Subcutaneous abdominal adipose tissue (tissue), 5 donors: ENCODE measurements around the gene PPIL6.

Experiments used
- H3K27ac ChIP-seq: one replicate; pipeline ENCODE4 v1.7.0; 2013; ENCODE audit warnings: low read depth, mild to moderate bottlenecking, inconsistent platforms, low read length, moderate library complexity
- H3K27me3 ChIP-seq, 5 donors: one replicate each; pipeline ENCODE4 v1.7.0; 2013; ENCODE audit warnings: low read length in 5 of 5, inconsistent platforms in 1 of 5; ENCODE audit not compliant: control insufficient read depth in 5 of 5, insufficient read depth in 4 of 5
- H3K36me3 ChIP-seq, 5 donors: one replicate each; pipeline ENCODE4 v1.7.0; 2013; ENCODE audit warnings: low read length in 5 of 5; ENCODE audit not compliant: control insufficient read depth in 5 of 5, insufficient read depth in 5 of 5
- H3K4me1 ChIP-seq, 5 donors: one replicate each; pipeline ENCODE4 v1.7.0; 2013; ENCODE audit warnings: low read length in 5 of 5, mild to moderate bottlenecking in 3 of 5, moderate library complexity in 1 of 5; ENCODE audit not compliant: control insufficient read depth in 5 of 5, insufficient read depth in 5 of 5
- H3K4me3 ChIP-seq, 5 donors: one replicate each; pipeline ENCODE4 v1.7.0; 2013; ENCODE audit warnings: low read length in 5 of 5, low read depth in 1 of 5
- H3K9ac ChIP-seq, 5 donors: one replicate each; pipeline ENCODE4 v1.7.0; 2013; ENCODE audit warnings: low read length in 5 of 5, mild to moderate bottlenecking in 4 of 5, moderate library complexity in 3 of 5
- H3K9me3 ChIP-seq, 5 donors: one replicate each; pipeline ENCODE4 v1.7.0; 2013; ENCODE audit warnings: low read length in 5 of 5; ENCODE audit not compliant: control insufficient read depth in 5 of 5
- donor health status: healthy.
- donor health status: healthy.
- donor health status: healthy.
- donor health status: healthy.
- donor health status: healthy.

PPIL6 gene

GRCh38 chr6:109382576-109383437 is 57.6 kb downstream of the PPIL6 start:
- H3K4me3 ChIP-seq: peak overlapping the region; percentile 78 to 100 (median 91)
- H3K9me3 ChIP-seq: no peaks in the 10 kb centered on the region

GRCh38 chr6:109381747-109382575 is 58.5 kb downstream of the PPIL6 start, which contains the start of gene CD164:
TSS of gene CD164 (minus strand) at chr6:109382467. CDS start at chr6:109382378, 89 bp downstream.
- H3K9me3 ChIP-seq: no peaks in the 10 kb centered on the region
- H3K27me3 ChIP-seq: no peaks in the 10 kb centered on the region
- H3K36me3 ChIP-seq: peaks cover 6 to 16% (median 12%) of the 10 kb centered on the region in 5 donors
- peak within 1 kb of the TSS; percentile 96 for H3K27ac ChIP-seq
- H3K4me3 ChIP-seq: peak within 1 kb of the TSS; percentile 78 to 100 (median 93)
- H3K9ac ChIP-seq: peak within 1 kb of the TSS; percentile 85 to 98 (median 94)
- H3K4me1 ChIP-seq: peaks cover 0 to 64% (median 55%) of the 10 kb centered on the region in 5 donors

More at GRCh38 chr6:109382576-109383437, 57.6 kb downstream of the PPIL6 start:
- peak overlapping the region; percentile 85 to 98 (median 94) for H3K9ac ChIP-seq
- H3K27ac ChIP-seq: peak overlapping the region; percentile 96
- peaks cover under 1 to 8% (median 4%) of the 10 kb centered on the region in 5 donors for H3K36me3 ChIP-seq
- H3K4me1 ChIP-seq: peaks cover 0 to 55% (median 46%) of the 10 kb centered on the region in 5 donors
- no peaks in the 10 kb centered on the region for H3K27me3 ChIP-seq

- Histone ChIP-seq H3K36me3 (peaks cover 9 to 24% (median 20%) of the 10 kb centered on the region in 5 donors), H3K27ac (peak overlapping the region; percentile 96), H3K9ac (peak overlapping the region; percentile 38 to 98 (median 94)), H3K4me1 (peaks cover 0 to 71% (median 57%) of the 10 kb centered on the region in 5 donors), H3K4me3 (peak overlapping the region; percentile 78 to 100 (median 93)), H3K9me3 (no peaks in the 10 kb centered on the region), H3K27me3 (no peaks in the 10 kb centered on the region)
Measured at GRCh38 chr6:109381061-109381746, 59.2 kb downstream of the PPIL6 start.

- peaks cover 0 to 66% (median 53%) of the 10 kb centered on the region in 5 donors for H3K4me1 ChIP-seq
- peak overlapping the region; percentile 8 to 98 (median 94) for H3K9ac ChIP-seq
Measured at GRCh38 chr6:109379711-109380110, 60.7 kb downstream of the PPIL6 start.

GRCh38 chr6:109377717-109378116 is 62.7 kb downstream of the PPIL6 start:
- Histone ChIP-seq H3K36me3 (peaks cover 32 to 54% (median 50%) of the 10 kb centered on the region in 5 donors), H3K4me1 (peaks cover 0 to 60% (median 46%) of the 10 kb centered on the region in 5 donors), H3K9me3 (no peaks in the 10 kb centered on the region), H3K27ac (peak overlapping the region; percentile 12), H3K4me3 (no peak overlapping the region), H3K27me3 (no peaks in the 10 kb centered on the region), H3K9ac (peak overlapping the region in 1 of 5 donors; percentile 21)

More at GRCh38 chr6:109379711-109380110, 60.7 kb downstream of the PPIL6 start:
- Histone ChIP-seq H3K36me3 (peaks cover 21 to 38% (median 33%) of the 10 kb centered on the region in 5 donors), H3K27me3 (no peaks in the 10 kb centered on the region), H3K27ac (peak overlapping the region; percentile 96), H3K9me3 (no peaks in the 10 kb centered on the region), H3K4me3 (peak overlapping the region; percentile 78 to 100 (median 93))

DNA sequence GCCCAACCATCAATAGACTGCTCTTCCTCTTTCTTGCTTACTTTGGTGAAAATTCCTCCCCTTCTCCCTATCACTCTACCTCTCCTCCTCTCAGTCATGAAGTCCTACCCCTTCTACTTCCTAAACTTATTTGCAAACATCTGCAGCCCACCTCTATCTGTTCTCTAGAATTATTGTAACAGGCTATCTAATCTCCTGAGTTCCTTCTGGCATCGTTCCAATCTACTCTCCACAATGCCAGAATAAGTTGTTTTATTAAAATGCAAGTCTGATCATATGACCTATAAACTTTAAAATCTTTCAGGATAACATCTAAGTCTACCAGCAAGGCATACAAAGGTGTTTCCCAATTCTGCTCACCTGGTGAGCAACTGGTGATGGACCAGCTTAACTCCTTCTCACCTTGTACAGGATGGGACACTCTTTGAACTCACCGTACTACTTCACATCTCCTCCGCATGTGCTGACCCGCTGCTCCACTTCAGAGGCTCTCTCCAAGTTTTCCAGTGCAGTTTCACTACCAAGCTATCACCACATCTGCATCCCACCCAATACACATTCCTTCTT is 66.0 kb downstream of the PPIL6 start:
- Histone ChIP-seq H3K36me3 (peaks cover 56 to 78% (median 72%) of the 10 kb centered on the region in 5 donors), H3K9ac (no peak overlapping the region), H3K4me3 (no peak overlapping the region), H3K27me3 (no peaks in the 10 kb centered on the region), H3K4me1 (peaks cover 0 to 76% (median 35%) of the 10 kb centered on the region in 5 donors), H3K9me3 (no peaks in the 10 kb centered on the region), H3K27ac (peak overlapping the region; percentile 70)

- no peak overlapping the region for H3K9ac ChIP-seq
- no peaks in the 10 kb centered on the region for H3K9me3 ChIP-seq
- peak overlapping the region; percentile 70 for H3K27ac ChIP-seq
- H3K4me1 ChIP-seq: peaks cover 0 to 70% (median 29%) of the 10 kb centered on the region in 5 donors
- H3K36me3 ChIP-seq: peaks cover 59 to 83% (median 77%) of the 10 kb centered on the region in 5 donors
- H3K4me3 ChIP-seq: no peak overlapping the region
- H3K27me3 ChIP-seq: no peaks in the 10 kb centered on the region
Measured at GRCh38 chr6:109373762-109374161, 66.7 kb downstream of the PPIL6 start.

DNA sequence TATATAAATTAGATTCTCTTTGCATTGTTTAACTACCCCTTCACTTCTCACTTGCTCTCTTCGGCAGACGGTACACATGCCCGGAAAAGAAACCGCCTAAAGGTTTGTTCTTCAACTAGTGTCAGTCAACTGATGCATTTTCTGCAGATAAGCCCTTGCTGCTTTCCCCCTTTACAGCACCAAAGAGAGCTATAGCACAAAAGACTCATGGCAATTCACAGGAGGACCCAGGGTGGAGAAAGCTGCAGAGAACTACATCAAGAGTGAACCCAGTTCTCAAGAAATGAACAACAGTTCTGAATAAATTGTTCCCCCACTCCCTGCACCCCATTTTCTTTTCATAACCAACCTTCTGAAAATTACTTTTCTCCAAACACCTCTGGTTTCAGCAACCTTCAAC is 67.1 kb downstream of the PPIL6 start:
- H3K9ac ChIP-seq: no peak overlapping the region
- H3K27ac ChIP-seq: peak overlapping the region; percentile 70

DNA sequence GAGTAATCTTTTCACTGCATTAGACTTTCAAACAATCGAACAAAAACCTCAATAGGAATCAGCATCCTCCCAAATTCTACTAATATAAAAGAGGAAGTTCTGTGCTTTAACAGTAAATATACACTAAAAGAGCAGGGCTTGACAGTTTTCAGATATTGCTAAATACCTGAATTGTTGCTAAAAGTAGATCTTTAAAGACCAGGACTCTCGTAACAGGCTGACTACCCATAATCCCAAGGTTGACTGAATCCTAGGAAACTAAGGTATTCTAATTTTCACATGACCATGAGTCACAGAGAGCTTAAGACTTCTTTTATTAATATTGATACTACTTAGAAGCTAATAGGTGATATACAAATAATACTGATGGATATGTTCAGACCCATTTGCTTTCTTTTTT is 68.3 kb downstream of the PPIL6 start:
- peaks cover 0 to 53% (median 16%) of the 10 kb centered on the region in 5 donors for H3K4me1 ChIP-seq
- peak overlapping the region; percentile 70 for H3K27ac ChIP-seq
- H3K27me3 ChIP-seq: no peaks in the 10 kb centered on the region
- H3K4me3 ChIP-seq: no peak overlapping the region
- no peaks in the 10 kb centered on the region for H3K9me3 ChIP-seq
- H3K9ac ChIP-seq: peak overlapping the region in 1 of 5 donors; percentile 20
- peaks cover 68 to 86% (median 79%) of the 10 kb centered on the region in 5 donors for H3K36me3 ChIP-seq

More for the DNA sequence above, 67.1 kb downstream of the PPIL6 start:
- Histone ChIP-seq H3K4me3 (no peak overlapping the region), H3K4me1 (peaks cover 0 to 65% (median 26%) of the 10 kb centered on the region in 5 donors), H3K27me3 (no peaks in the 10 kb centered on the region), H3K36me3 (peaks cover 64 to 86% (median 81%) of the 10 kb centered on the region in 5 donors), H3K9me3 (no peaks in the 10 kb centered on the region)
